Measurements from ENCODE around the gene CHAD. TPM values are rescaled to one million over a fixed set of nuclear protein-coding genes. Genes with fewer than 3 reads are reported as not detected.

The CHAD gene
- total RNA-seq, 1 experiment from 2014 or later, result 0.57 TPM

- no peak overlapping the region for H3K23ac ChIP-seq (ENCODE audit: insufficient read length, low read depth, low read length)
- no CpG with 5 or more reads among the region's 19 CpGs for WGBS (ENCODE audit: extremely low coverage, insufficient read length, low lambda C conversion rate)
- no peak overlapping the region for H3K14ac ChIP-seq (ENCODE audit: insufficient read depth, low read length)
These were observed 11.0 kb upstream of the CHAD start for GRCh38 chr17:50479522-50480141.

More at GRCh38 chr17:50479522-50480141, 11.0 kb upstream of the CHAD start:
- H3K23me2 ChIP-seq (ENCODE audit: insufficient read length, low read depth, low read length, poor library complexity, severe bottlenecking), result no peaks in the 10 kb centered on the region
- Mint-ChIP-seq H3K4me3 (peak overlapping the region; percentile 78 to 89), H3K36me3 (ENCODE audit: insufficient read depth in 1 of 3, low read depth in 3 of 3) (peaks cover 2 to 27% (median 23%) of the 10 kb centered on the region in 3 experiments), H3K4me1 (peaks cover 12 to 16% of the 10 kb centered on the region in 2 experiments), H3K27me3 (ENCODE audit: low read depth) (peaks cover 10% of the 10 kb centered on the region), H3K9me3 (no peaks in the 10 kb centered on the region), H3K27ac (peak overlapping the region in 1 of 3 experiments; percentile 85; a peak in 2 of 7 replicates)
- DNase-seq, result peak; percentile 94
- H2BK15ac ChIP-seq (ENCODE audit: low read depth, low read length), result no peak overlapping the region
- peak; percentile 67 for TF ChIP-seq CTCF (conservative IDR thresholded peaks at IDR 0.05)
- no peak overlapping the region for H2AK5ac ChIP-seq (ENCODE audit: insufficient read length, low read length)
- no peak overlapping the region for H3K4ac ChIP-seq (ENCODE audit: low read depth, low read length)
- H3K79me2 ChIP-seq (ENCODE audit: insufficient read depth, low read length), result no peaks in the 10 kb centered on the region
- H4K91ac ChIP-seq (ENCODE audit: insufficient read length, low read depth, low read length), result no peak overlapping the region
- no peaks in the 10 kb centered on the region for H4K20me1 ChIP-seq (ENCODE audit: control insufficient read depth, insufficient read depth, insufficient read length)
- no peak overlapping the region for H2BK12ac ChIP-seq (ENCODE audit: insufficient read length, low read depth, low read length)
- no peak overlapping the region for H3K56ac ChIP-seq (ENCODE audit: insufficient read length, low read depth, low read length)
- peak overlapping the region; percentile 75 for H3K4me2 ChIP-seq (ENCODE audit: insufficient read depth, insufficient read length, low read length)
- H2BK120ac ChIP-seq (ENCODE audit: low read depth, low read length, poor library complexity, severe bottlenecking), result no peak overlapping the region
- H4K8ac ChIP-seq (replicated peaks; ENCODE audit: insufficient read length, low read depth, low read length), result no peak overlapping the region
- H2BK20ac ChIP-seq (ENCODE audit: low read depth, low read length, poor library complexity, severe bottlenecking), result no peak overlapping the region
- no peak overlapping the region for H2BK5ac ChIP-seq (ENCODE audit: insufficient read length, low read length)
- no peak overlapping the region for H4K5ac ChIP-seq (ENCODE audit: insufficient read length, low read depth, low read length)
- no peaks in the 10 kb centered on the region for H3K9me3 ChIP-seq (ENCODE audit: control insufficient read depth, low read depth, low read length)
- no peak overlapping the region for H3K18ac ChIP-seq (ENCODE audit: insufficient read length, low read depth, low read length)
- H2AFZ ChIP-seq (ENCODE audit: low read length), result no peak overlapping the region
- H3K4me1 ChIP-seq (ENCODE audit: insufficient read depth, low read length), result no peaks in the 10 kb centered on the region
- no peak overlapping the region for H3K27ac ChIP-seq (ENCODE audit: insufficient read length, low read depth, low read length)
- H3K27me3 ChIP-seq (ENCODE audit: insufficient read depth, low read length), result no peaks in the 10 kb centered on the region; the same call in 1 of the 2 replicates
- no peaks in the 10 kb centered on the region for H3K79me1 ChIP-seq (ENCODE audit: insufficient read depth, low read depth, low read length, poor library complexity, severe bottlenecking)
- H3T11ph ChIP-seq (ENCODE audit: low read length), result no peak overlapping the region
- no peak overlapping the region for H3K9ac ChIP-seq (ENCODE audit: extremely low read depth, insufficient read length, low read length)

All from H9 (cell line).